GM23338 (cell line): ENCODE measurements around the gene CAPZA1. TPM values are rescaled to one million over a fixed set of nuclear protein-coding genes. Genes with fewer than 3 reads are reported as not detected.

Source experiments
- ATAC-seq: fragments of 200-7000 bp; cut with Tn5 transposase; 3 replicates; pipeline ENCODE4 v1.9.1; 2020
- DNase-seq: peaks from one replicate; pipeline ENCODE4 v3.0.0-alpha.2; 2015; ENCODE audit warnings: low spot score
- H2AFZ ChIP-seq: fragments of 200-600 bp; sonication (generic); 2 replicates; pipeline ENCODE4 v1.8.0; 2016; ENCODE audit warnings: antibody characterized with exemption, mild to moderate bottlenecking, moderate library complexity
- H3F3A ChIP-seq: fragments of 200-600 bp; sonication (generic); replicated peaks from 2 replicates; pipeline ENCODE4 v1.8.0; 2017; ENCODE audit warnings: antibody characterized with exemption, mixed run types, low read depth
- H3K27ac ChIP-seq: fragments of 200-600 bp; sonication (generic); 2 replicates; pipeline ENCODE4 v1.6.1; 2016; ENCODE audit warnings: low read depth
- H3K27me3 ChIP-seq: fragments of 200-600 bp; sonication (generic); 2 replicates; pipeline ENCODE4 v1.8.0; 2016; ENCODE audit warnings: mild to moderate bottlenecking, mixed run types, moderate library complexity; ENCODE audit not compliant: insufficient read depth
- H3K36me3 ChIP-seq: fragments of 200-600 bp; sonication (generic); 2 replicates; pipeline ENCODE4 v1.8.0; 2016; ENCODE audit warnings: mild to moderate bottlenecking; ENCODE audit not compliant: insufficient read depth
- H3K4me1 ChIP-seq: fragments of 200-600 bp; sonication (generic); 2 replicates; pipeline ENCODE4 v1.8.0; 2016; ENCODE audit warnings: mild to moderate bottlenecking, moderate library complexity; ENCODE audit not compliant: insufficient read depth
- H3K4me2 ChIP-seq: fragments of 200-600 bp; sonication (generic); 2 replicates; pipeline ENCODE4 v1.7.1; 2017; ENCODE audit warnings: mixed run types
- H3K4me3 ChIP-seq: fragments of 200-600 bp; sonication (generic); 2 replicates; pipeline ENCODE4 v1.6.1; 2016; ENCODE audit warnings: mixed run types
- H3K79me2 ChIP-seq: fragments of 200-600 bp; sonication (generic); replicated peaks from 2 replicates; pipeline ENCODE4 v1.8.0; 2017; ENCODE audit warnings: mild to moderate bottlenecking; ENCODE audit not compliant: insufficient read depth
- H3K9me2 ChIP-seq: fragments of 200-600 bp; sonication (generic); 2 replicates; pipeline ENCODE4 v1.8.0; 2017; ENCODE audit not compliant: insufficient read depth
- H4K20me1 ChIP-seq: fragments of 200-600 bp; sonication (generic); replicated peaks from 2 replicates; pipeline ENCODE4 v1.8.0; 2017; ENCODE audit warnings: mild to moderate bottlenecking; ENCODE audit not compliant: insufficient read depth
- H3K27ac Mint-ChIP-seq: 2 replicates; pipeline ENCODE4 v1.8.0; 2020; ENCODE audit warnings: inconsistent platforms, mild to moderate bottlenecking, moderate library complexity, mixed read lengths
- H3K27me3 Mint-ChIP-seq: 3 replicates; pipeline ENCODE4 v1.8.0; 2022; ENCODE audit warnings: low read depth, mild to moderate bottlenecking, moderate library complexity, mixed read lengths, inconsistent platforms; ENCODE audit not compliant: insufficient read depth, poor library complexity
- H3K36me3 Mint-ChIP-seq: 3 replicates; pipeline ENCODE4 v1.8.0; 2021; ENCODE audit warnings: low read depth, mild to moderate bottlenecking, inconsistent platforms, moderate library complexity, mixed read lengths
- H3K4me1 Mint-ChIP-seq: 3 replicates; pipeline ENCODE4 v1.8.0; 2020; ENCODE audit warnings: mild to moderate bottlenecking, inconsistent platforms, mixed read lengths
- H3K4me3 Mint-ChIP-seq: 3 replicates; pipeline ENCODE4 v1.8.0; 2021; ENCODE audit warnings: moderate library complexity, mild to moderate bottlenecking, inconsistent platforms, mixed read lengths
- H3K9me3 Mint-ChIP-seq: 3 replicates; pipeline ENCODE4 v1.8.0; 2020; ENCODE audit warnings: moderate library complexity, mild to moderate bottlenecking, inconsistent platforms, mixed read lengths
- EZH2phosphoT487 ChIP-seq: fragments of 200-600 bp; sonication (generic); IDR thresholded peaks from one replicate; pipeline ENCODE4 v1.8.1; 2018; ENCODE audit warnings: antibody characterized with exemption; ENCODE audit not compliant: unreplicated experiment
- JUNB ChIP-seq: IDR thresholded peaks from one replicate; pipeline ENCODE4 v1.6.1; 2016; ENCODE audit warnings: antibody characterized with exemption; ENCODE audit not compliant: unreplicated experiment
- POLR2AphosphoS5 ChIP-seq: IDR thresholded peaks from 2 replicates; pipeline ENCODE4 v1.6.1; 2016; ENCODE audit warnings: antibody characterized with exemption, low read depth
- ZNF462 ChIP-seq: fragments of 250-450 bp; sonication (Bioruptor Pico); IDR thresholded peaks from 2 replicates; pipeline ENCODE4 v1.5.0; 2020; ENCODE audit warnings: mild to moderate bottlenecking, moderate library complexity
- polyA plus RNA-seq: library from polyadenylated mRNA; unstranded; fragments of >200 nt; fragmentation: Nextera tagmentation; extraction: Ambion mirVana; gene quantifications from 2 replicates; pipeline ENCODE4 v1.2.1, GENCODE V29; 2016
- total RNA-seq: library from RNA; depleted of rRNA; stranded (reverse); fragments of >200 nt; shearing (Covaris generic); gene quantifications from 2 replicates; pipeline ENCODE4 v1.2.3, GENCODE V29; 2014
- TF ChIP-seq, protein P1 (sequence below), 2 experiments: fragments of 200-600 bp in 1 of 2; sonication (generic) in 1 of 2; conservative IDR thresholded peaks; 2 replicates each; pipeline versions ENCODE4 v1.5.1 to v1.6.1; 2016 to 2017; ENCODE audit warnings: antibody characterized with exemption in 2 of 2, low read depth in 2 of 2, mild to moderate bottlenecking in 2 of 2, moderate library complexity in 1 of 2
- TF ChIP-seq, protein P2 (sequence below): IDR thresholded peaks from 2 replicates; pipeline ENCODE4 v1.6.1; 2016; ENCODE audit warnings: antibody characterized with exemption

The CAPZA1 gene
- total and polyA plus RNA-seq, 2 experiments from 2014 or later, result 147 to 182 TPM

GRCh38 chr1:112716133-112716720, 96.6 kb downstream of the CAPZA1 start (continued):
- TF ChIP-seq, protein P1, sequence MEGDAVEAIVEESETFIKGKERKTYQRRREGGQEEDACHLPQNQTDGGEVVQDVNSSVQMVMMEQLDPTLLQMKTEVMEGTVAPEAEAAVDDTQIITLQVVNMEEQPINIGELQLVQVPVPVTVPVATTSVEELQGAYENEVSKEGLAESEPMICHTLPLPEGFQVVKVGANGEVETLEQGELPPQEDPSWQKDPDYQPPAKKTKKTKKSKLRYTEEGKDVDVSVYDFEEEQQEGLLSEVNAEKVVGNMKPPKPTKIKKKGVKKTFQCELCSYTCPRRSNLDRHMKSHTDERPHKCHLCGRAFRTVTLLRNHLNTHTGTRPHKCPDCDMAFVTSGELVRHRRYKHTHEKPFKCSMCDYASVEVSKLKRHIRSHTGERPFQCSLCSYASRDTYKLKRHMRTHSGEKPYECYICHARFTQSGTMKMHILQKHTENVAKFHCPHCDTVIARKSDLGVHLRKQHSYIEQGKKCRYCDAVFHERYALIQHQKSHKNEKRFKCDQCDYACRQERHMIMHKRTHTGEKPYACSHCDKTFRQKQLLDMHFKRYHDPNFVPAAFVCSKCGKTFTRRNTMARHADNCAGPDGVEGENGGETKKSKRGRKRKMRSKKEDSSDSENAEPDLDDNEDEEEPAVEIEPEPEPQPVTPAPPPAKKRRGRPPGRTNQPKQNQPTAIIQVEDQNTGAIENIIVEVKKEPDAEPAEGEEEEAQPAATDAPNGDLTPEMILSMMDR (conservative IDR thresholded peaks at IDR 0.05; ENCODE audit: low read depth in 2 of 2), result peak; percentile 96 to 99
- TF ChIP-seq, protein P2, sequence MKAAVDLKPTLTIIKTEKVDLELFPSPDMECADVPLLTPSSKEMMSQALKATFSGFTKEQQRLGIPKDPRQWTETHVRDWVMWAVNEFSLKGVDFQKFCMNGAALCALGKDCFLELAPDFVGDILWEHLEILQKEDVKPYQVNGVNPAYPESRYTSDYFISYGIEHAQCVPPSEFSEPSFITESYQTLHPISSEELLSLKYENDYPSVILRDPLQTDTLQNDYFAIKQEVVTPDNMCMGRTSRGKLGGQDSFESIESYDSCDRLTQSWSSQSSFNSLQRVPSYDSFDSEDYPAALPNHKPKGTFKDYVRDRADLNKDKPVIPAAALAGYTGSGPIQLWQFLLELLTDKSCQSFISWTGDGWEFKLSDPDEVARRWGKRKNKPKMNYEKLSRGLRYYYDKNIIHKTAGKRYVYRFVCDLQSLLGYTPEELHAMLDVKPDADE, result no peak

GRCh38 chr1:112717263-112717873, 97.7 kb downstream of the CAPZA1 start:
- H3K36me3 Mint-ChIP-seq, result peaks cover 4% of the 10 kb centered on the region; the same call in 1 of the 3 replicates
- no peak for ATAC-seq
- peaks cover 11% of the 10 kb centered on the region for H3F3A ChIP-seq
- H3K4me1 Mint-ChIP-seq, result peaks cover 39% of the 10 kb centered on the region
- H3K9me2 ChIP-seq, result no peaks in the 10 kb centered on the region
- H3K79me2 ChIP-seq, result no peaks in the 10 kb centered on the region
- no peaks in the 10 kb centered on the region for H4K20me1 ChIP-seq
- no peak overlapping the region for H3K4me3 Mint-ChIP-seq
- no peaks in the 10 kb centered on the region for H3K36me3 ChIP-seq
- H3K27me3 Mint-ChIP-seq, result peaks cover 46% of the 10 kb centered on the region
- H3K27me3 ChIP-seq, result peaks cover 64% of the 10 kb centered on the region
- TF ChIP-seq EZH2phosphoT487 (no peak), ZNF462 (CRISPR knock-in tag) (no peak), POLR2AphosphoS5 (no peak), JUNB (no peak)
- TF ChIP-seq, protein P1 (conservative IDR thresholded peaks at IDR 0.05; ENCODE audit: low read depth in 2 of 2), result no peak
- no peak overlapping the region for H3K27ac ChIP-seq
- H2AFZ ChIP-seq, result no peak overlapping the region
- H3K9me3 Mint-ChIP-seq, result no peaks in the 10 kb centered on the region
- H3K4me3 ChIP-seq, result no peak overlapping the region
- no peak overlapping the region for H3K4me2 ChIP-seq
- H3K4me1 ChIP-seq, result peaks cover 16% of the 10 kb centered on the region
- no peak overlapping the region for H3K27ac Mint-ChIP-seq
- DNase-seq, result no peak
